ENCODE measurements around the gene SETD1A.
A peak's percentile ranks its signal among the peaks of the same experiment; 100 is the strongest.

SETD1A gene

GRCh38 chr16:30956601-30957455, 726 bp upstream of the SETD1A start:
- Histone ChIP-seq H3K4me3 (ENCODE audit: low read depth, low read length) (peak overlapping the region; percentile 83), H3K36me3 (peaks cover 30% of the 10 kb centered on the region), H3K27me3 (no peaks in the 10 kb centered on the region), H3K9me3 (no peaks in the 10 kb centered on the region), H3K4me1 (peaks cover 6% of the 10 kb centered on the region)
- DNase-seq = peak; percentile 95
- TF ChIP-seq, protein P1, sequence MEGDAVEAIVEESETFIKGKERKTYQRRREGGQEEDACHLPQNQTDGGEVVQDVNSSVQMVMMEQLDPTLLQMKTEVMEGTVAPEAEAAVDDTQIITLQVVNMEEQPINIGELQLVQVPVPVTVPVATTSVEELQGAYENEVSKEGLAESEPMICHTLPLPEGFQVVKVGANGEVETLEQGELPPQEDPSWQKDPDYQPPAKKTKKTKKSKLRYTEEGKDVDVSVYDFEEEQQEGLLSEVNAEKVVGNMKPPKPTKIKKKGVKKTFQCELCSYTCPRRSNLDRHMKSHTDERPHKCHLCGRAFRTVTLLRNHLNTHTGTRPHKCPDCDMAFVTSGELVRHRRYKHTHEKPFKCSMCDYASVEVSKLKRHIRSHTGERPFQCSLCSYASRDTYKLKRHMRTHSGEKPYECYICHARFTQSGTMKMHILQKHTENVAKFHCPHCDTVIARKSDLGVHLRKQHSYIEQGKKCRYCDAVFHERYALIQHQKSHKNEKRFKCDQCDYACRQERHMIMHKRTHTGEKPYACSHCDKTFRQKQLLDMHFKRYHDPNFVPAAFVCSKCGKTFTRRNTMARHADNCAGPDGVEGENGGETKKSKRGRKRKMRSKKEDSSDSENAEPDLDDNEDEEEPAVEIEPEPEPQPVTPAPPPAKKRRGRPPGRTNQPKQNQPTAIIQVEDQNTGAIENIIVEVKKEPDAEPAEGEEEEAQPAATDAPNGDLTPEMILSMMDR (IDR thresholded peaks at IDR 0.05; ENCODE audit: low read depth, low read length) = peak; percentile 27; the same call in 1 of the 2 replicates

- TF ChIP-seq, protein P1 (IDR thresholded peaks at IDR 0.05; ENCODE audit: low read depth, low read length) = no peak
- peaks cover 46% of the 10 kb centered on the region for H3K36me3 ChIP-seq
- H3K9me3 ChIP-seq = no peaks in the 10 kb centered on the region
- no peaks in the 10 kb centered on the region for H3K27me3 ChIP-seq
- DNase-seq = peak; percentile 70
- H3K4me3 ChIP-seq (ENCODE audit: low read depth, low read length) = peak overlapping the region; percentile 83
- peaks cover 5% of the 10 kb centered on the region for H3K4me1 ChIP-seq
Measured at GRCh38 chr16:30958175-30959079, 873 bp downstream of the SETD1A start.

DNA sequence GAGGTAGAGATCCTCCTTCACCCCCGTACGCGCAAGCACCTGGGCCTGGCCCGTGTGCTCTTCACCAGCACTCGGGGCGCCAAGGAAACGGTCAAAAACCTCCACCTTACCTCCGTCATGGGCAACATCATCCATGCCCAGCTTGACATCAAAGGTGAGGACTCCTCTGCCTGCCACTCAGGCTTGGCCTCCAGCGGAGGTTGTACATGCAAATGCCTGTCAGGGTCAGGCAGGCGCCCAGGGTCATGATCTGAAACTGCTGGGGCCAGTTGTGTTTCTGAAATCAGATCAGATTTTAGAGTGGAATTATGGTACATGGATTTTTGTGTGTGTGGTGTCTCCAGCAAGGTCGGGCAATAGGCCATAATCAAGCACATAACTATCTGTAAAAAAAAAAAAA, 3.8 kb downstream of the SETD1A start:
- TF ChIP-seq, protein P1 (IDR thresholded peaks at IDR 0.05; ENCODE audit: low read depth, low read length) = no peak
- Histone ChIP-seq H3K9me3 (no peaks in the 10 kb centered on the region), H3K36me3 (peaks cover 71% of the 10 kb centered on the region), H3K4me1 (no peaks in the 10 kb centered on the region), H3K27me3 (no peaks in the 10 kb centered on the region), H3K4me3 (ENCODE audit: low read depth, low read length) (no peak overlapping the region)
- DNase-seq = no peak

- peaks cover 90% of the 10 kb centered on the region for H3K36me3 ChIP-seq
- TF ChIP-seq, protein P1 (IDR thresholded peaks at IDR 0.05; ENCODE audit: low read depth, low read length) = no peak
- no peaks in the 10 kb centered on the region for H3K27me3 ChIP-seq
- H3K4me1 ChIP-seq = no peaks in the 10 kb centered on the region
- no peak for DNase-seq
- H3K9me3 ChIP-seq = no peaks in the 10 kb centered on the region
- no peak overlapping the region for H3K4me3 ChIP-seq (ENCODE audit: low read depth, low read length)
Measured at GRCh38 chr16:30963925-30964511, 6.5 kb downstream of the SETD1A start.

GRCh38 chr16:30964574-30965226, 7.1 kb downstream of the SETD1A start:
- Histone ChIP-seq H3K36me3 (peaks cover 90% of the 10 kb centered on the region), H3K27me3 (no peaks in the 10 kb centered on the region), H3K4me1 (no peaks in the 10 kb centered on the region), H3K9me3 (no peaks in the 10 kb centered on the region), H3K4me3 (ENCODE audit: low read depth, low read length) (no peak overlapping the region)
- no peak for DNase-seq
- TF ChIP-seq, protein P1 (IDR thresholded peaks at IDR 0.05; ENCODE audit: low read depth, low read length) = no peak
